ENCODE measurements around the gene NOS1AP.
"Not testable (repeated sequence)": the region's sequence is repeated elsewhere in the genome, so short reads cannot be mapped to it uniquely, and the experiment has no call there.

DNA sequence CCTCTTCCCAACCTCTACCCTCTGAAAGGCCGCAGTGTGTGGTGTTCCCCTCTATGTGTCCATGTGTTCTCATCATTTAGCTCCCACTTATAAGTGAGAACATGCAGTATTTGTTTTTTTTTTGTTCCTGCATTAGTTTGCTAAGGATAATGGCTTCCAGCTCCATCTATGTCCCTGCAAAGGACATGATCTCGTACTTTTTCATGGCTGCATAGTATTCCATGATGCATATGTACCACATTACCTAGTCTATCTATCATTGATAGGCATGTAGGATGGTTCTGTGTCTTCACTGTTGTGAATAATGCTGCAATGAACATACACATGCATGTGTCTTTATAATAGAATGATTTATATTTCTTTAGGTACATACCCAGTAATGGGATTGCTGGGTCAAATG, 12.6 kb downstream of the NOS1AP start:
- TF ChIP-seq, protein P1, sequence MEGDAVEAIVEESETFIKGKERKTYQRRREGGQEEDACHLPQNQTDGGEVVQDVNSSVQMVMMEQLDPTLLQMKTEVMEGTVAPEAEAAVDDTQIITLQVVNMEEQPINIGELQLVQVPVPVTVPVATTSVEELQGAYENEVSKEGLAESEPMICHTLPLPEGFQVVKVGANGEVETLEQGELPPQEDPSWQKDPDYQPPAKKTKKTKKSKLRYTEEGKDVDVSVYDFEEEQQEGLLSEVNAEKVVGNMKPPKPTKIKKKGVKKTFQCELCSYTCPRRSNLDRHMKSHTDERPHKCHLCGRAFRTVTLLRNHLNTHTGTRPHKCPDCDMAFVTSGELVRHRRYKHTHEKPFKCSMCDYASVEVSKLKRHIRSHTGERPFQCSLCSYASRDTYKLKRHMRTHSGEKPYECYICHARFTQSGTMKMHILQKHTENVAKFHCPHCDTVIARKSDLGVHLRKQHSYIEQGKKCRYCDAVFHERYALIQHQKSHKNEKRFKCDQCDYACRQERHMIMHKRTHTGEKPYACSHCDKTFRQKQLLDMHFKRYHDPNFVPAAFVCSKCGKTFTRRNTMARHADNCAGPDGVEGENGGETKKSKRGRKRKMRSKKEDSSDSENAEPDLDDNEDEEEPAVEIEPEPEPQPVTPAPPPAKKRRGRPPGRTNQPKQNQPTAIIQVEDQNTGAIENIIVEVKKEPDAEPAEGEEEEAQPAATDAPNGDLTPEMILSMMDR (conservative IDR thresholded peaks at IDR 0.05): not testable (repeated sequence)
- TF ChIP-seq ZFX (IDR thresholded peaks at IDR 0.05): not testable (repeated sequence)

All from C4-2B (cell line).